CD4-positive, CD25-positive, alpha-beta regulatory T cell (primary cell): Measurements from ENCODE around the gene LRRC72. TPM values are rescaled to one million over a fixed set of nuclear protein-coding genes. Genes with fewer than 3 reads are reported as not detected.

ENCODE experiments used
- ATAC-seq, 2 donors: fragments of 150-1000 bp; cut with Tn5 transposase; one replicate each; pipeline ENCODE4 v1.10.0; 2021; ENCODE audit warnings: low read depth in 2 of 2, moderate number of reproducible peaks in 2 of 2, moderate library complexity in 1 of 2
- DNase-seq, 3 donors: peaks; one replicate each; pipeline versions ENCODE4 v3.0.0 to v3.0.0-alpha.2; 2012 to 2022; ENCODE audit warnings: mixed read lengths in 1 of 3
- H3K27ac ChIP-seq: one replicate; pipeline ENCODE4 v1.7.0; 2013; ENCODE audit warnings: mild to moderate bottlenecking, low read length; ENCODE audit not compliant: insufficient read depth, poor library complexity, severe bottlenecking
- H3K27me3 ChIP-seq: one replicate; pipeline ENCODE4 v1.7.0; 2013; ENCODE audit warnings: low read length; ENCODE audit not compliant: control insufficient read depth, insufficient read depth
- H3K36me3 ChIP-seq: one replicate; pipeline ENCODE4 v1.7.0; 2013; ENCODE audit warnings: mild to moderate bottlenecking, low read length, moderate library complexity; ENCODE audit not compliant: control insufficient read depth, insufficient read depth
- H3K4me1 ChIP-seq: 2 replicates; pipeline ENCODE4 v1.7.0; 2013; ENCODE audit warnings: mild to moderate bottlenecking, low read length; ENCODE audit not compliant: insufficient read depth, control insufficient read depth, poor library complexity, severe bottlenecking
- H3K4me3 ChIP-seq: one replicate; pipeline ENCODE4 v1.7.0; 2013; ENCODE audit warnings: low read depth, mild to moderate bottlenecking, low read length, moderate library complexity
- H3K9me3 ChIP-seq, 2 experiments: 1 replicate in 1 of 2; 2 replicates in 1 of 2; pipeline ENCODE4 v1.7.0; 2013; ENCODE audit warnings: low read length in 2 of 2, mild to moderate bottlenecking in 1 of 2, moderate library complexity in 1 of 2; ENCODE audit not compliant: control insufficient read depth in 2 of 2
- H3K27ac Mint-ChIP-seq, 3 donors: one replicate each; pipeline ENCODE4 v1.8.0; 2020 to 2022; ENCODE audit warnings: mild to moderate bottlenecking in 3 of 3, mixed read lengths in 3 of 3, moderate library complexity in 2 of 3
- H3K27me3 Mint-ChIP-seq: one replicate; pipeline ENCODE4 v1.8.0; 2022; ENCODE audit warnings: mild to moderate bottlenecking, mixed read lengths
- H3K36me3 Mint-ChIP-seq: one replicate; pipeline ENCODE4 v1.8.0; 2020; ENCODE audit warnings: mixed read lengths
- H3K4me1 Mint-ChIP-seq, 4 donors: one replicate each; pipeline ENCODE4 v1.8.0; 2020 to 2022; ENCODE audit warnings: mixed read lengths in 4 of 4, mild to moderate bottlenecking in 1 of 4
- H3K4me3 Mint-ChIP-seq, 4 donors: one replicate each; pipeline ENCODE4 v1.8.0; 2020 to 2022; ENCODE audit warnings: mild to moderate bottlenecking in 4 of 4, mixed read lengths in 4 of 4, moderate library complexity in 3 of 4
- H3K9me3 Mint-ChIP-seq, 7 donors: one replicate each; pipeline ENCODE4 v1.8.0; 2020 to 2022; ENCODE audit warnings: mixed read lengths in 7 of 7, mild to moderate bottlenecking in 3 of 7, moderate library complexity in 2 of 7
- polyA plus RNA-seq, 4 donors: library from polyadenylated mRNA; unstranded; fragments of 300-500 nt; fragmentation: Illumina TruSeq; gene quantifications; one replicate each; pipeline ENCODE4 v1.2.3, GENCODE V29; 2021
- total RNA-seq: library from RNA; stranded (reverse); gene quantifications from one replicate; pipeline ENCODE4 v1.2.3, GENCODE V29; 2022

Gene LRRC72
- total and polyA plus RNA-seq, 5 donors from 2014 or later = not detected

DNA sequence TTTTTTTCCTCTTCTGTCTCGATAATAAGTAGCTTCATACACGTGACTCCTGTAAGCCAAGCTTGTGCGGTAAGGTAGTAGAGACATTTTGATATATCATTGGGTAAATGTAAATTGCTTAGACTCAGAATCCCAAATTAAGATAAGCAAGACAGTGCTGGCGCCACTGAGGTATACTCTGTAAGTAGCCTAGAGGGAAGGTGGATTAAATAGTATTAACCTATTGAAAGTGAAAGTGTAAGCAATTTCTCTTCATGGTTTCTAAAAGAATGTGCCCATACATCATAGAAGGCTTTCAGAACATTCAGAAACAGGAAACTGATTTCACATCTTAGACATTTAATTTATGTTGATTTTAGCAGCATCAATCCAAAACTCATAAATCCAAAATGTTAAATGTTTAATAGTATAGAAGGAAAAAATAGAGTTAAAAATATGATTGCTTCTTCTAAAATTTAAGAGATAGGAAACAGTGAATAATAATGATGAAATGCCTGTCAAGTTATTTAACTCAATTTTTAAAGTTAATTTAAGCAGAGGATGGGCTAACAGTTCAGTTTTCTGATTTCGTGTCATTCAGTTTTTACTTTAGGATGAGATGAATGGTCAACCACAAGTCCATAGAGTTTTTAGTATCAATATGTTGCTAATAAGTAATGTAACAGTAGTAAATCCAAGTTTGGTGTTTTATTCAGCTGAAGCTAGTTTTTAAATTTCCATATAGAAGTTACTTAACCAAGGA, 36.8 kb downstream of the LRRC72 start:
- Histone ChIP-seq H3K36me3 (no peaks in the 10 kb centered on the region), H3K27me3 (peaks cover 6% of the 10 kb centered on the region), H3K4me3 (peak overlapping the region; percentile 73), H3K4me1 (peaks cover 4% of the 10 kb centered on the region), H3K9me3 (no peaks in the 10 kb centered on the region), H3K27ac (no peak overlapping the region)
- Mint-ChIP-seq H3K27me3 (peaks cover 19% of the 10 kb centered on the region), H3K4me3 (peak overlapping the region in 2 of 4 donors; percentile 69 to 84), H3K9me3 (no peaks in the 10 kb centered on the region), H3K27ac (peak overlapping the region; percentile 42 to 76 (median 53)), H3K36me3 (no peaks in the 10 kb centered on the region), H3K4me1 (peaks cover 3 to 24% (median 8%) of the 10 kb centered on the region in 4 donors)
- peak; percentile 31 to 45 for ATAC-seq
- DNase-seq = peak in 2 of 3 donors; percentile 6 to 50

DNA sequence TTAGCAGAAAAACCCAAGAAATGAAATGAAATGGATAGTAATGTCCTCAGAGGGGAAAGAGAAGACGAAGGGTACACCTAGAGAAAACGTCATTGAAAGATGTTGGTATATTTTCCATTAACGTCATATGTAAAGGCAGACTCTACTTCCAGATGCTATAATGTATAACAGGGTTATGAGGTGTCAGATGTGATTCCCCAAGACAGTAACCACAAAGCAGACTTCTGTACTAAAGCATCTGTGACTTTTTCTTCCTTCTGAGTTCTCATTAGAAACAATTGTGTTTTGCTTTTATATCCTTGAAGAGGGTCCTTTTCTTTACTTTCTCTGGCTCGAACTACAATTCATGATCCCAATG, 37.4 kb downstream of the LRRC72 start:
- peak overlapping the region in 2 of 4 donors; percentile 4 to 84 for H3K4me3 Mint-ChIP-seq

DNA sequence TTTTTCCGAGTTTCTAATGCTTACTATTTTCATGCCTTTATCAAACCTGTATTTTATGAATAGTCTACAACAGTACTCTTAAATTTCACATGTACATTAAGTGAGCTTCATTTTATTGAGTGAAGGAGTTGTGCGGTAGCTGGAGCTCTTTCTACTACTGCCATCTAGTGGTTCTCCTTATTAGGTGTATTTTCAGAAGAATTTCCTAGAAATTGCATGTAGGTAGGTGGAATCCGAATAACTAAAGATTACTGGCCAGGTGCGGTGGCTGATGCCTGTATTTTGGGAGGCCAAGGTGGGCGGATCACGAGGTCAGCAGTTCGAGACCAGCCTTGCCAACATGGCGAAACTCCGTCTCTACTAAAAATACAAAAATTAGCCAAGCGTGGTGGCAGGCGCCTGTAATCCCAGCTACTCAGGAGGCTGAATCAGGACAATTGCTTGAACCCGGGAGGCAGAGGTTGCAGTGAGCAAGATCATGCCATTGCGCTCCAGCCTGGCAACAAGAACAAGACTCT, 38.3 kb downstream of the LRRC72 start:
- Histone ChIP-seq H3K9me3 (no peaks in the 10 kb centered on the region), H3K27ac (no peak overlapping the region), H3K4me3 (no peak overlapping the region), H3K27me3 (peaks cover 6% of the 10 kb centered on the region), H3K4me1 (peaks cover 4% of the 10 kb centered on the region), H3K36me3 (no peaks in the 10 kb centered on the region)
- peak in 2 of 3 donors; percentile 47 to 68 for DNase-seq
- Mint-ChIP-seq H3K4me1 (peaks cover 3 to 24% (median 8%) of the 10 kb centered on the region in 4 donors), H3K36me3 (no peaks in the 10 kb centered on the region), H3K4me3 (peak overlapping the region in 1 of 4 donors; percentile 56), H3K9me3 (no peaks in the 10 kb centered on the region), H3K27ac (no peak overlapping the region), H3K27me3 (peaks cover 27% of the 10 kb centered on the region)
- ATAC-seq = peak; percentile 31 to 34

More for the DNA sequence above, 37.4 kb downstream of the LRRC72 start:
- Histone ChIP-seq H3K9me3 (no peaks in the 10 kb centered on the region), H3K4me1 (peaks cover 4% of the 10 kb centered on the region), H3K4me3 (no peak overlapping the region), H3K27ac (no peak overlapping the region), H3K36me3 (no peaks in the 10 kb centered on the region), H3K27me3 (peaks cover 6% of the 10 kb centered on the region)
- Mint-ChIP-seq H3K9me3 (no peaks in the 10 kb centered on the region), H3K27me3 (peaks cover 21% of the 10 kb centered on the region), H3K4me1 (peaks cover 3 to 24% (median 8%) of the 10 kb centered on the region in 4 donors), H3K27ac (peak overlapping the region in 1 of 3 donors; percentile 21), H3K36me3 (no peaks in the 10 kb centered on the region)
- no peak for DNase-seq
- ATAC-seq = no peak

DNA sequence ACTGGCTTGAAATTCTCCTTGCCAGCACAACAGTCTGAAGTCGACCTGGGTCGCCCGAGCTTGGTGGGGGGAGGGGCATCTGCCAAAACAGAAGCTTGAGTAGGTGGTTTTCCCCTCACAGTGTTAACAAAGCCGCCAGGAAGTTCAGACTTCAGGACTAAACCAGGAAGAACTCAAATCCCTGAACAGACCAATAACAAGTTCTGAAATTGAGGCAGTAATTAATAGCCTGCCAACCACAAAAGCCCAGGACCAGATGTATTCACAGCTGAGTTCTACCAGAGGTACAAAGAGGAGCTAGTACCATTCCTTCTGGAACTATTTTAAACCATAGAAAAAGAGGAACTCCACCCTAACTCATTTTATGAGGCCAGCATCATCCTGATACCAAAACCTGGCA, 45.3 kb downstream of the LRRC72 start:
- H3K27ac ChIP-seq = no peak overlapping the region
- no peaks in the 10 kb centered on the region for H3K4me1 Mint-ChIP-seq
- no peak for DNase-seq
- H3K4me1 ChIP-seq = no peaks in the 10 kb centered on the region
- H3K4me3 ChIP-seq = no peak overlapping the region
- no peaks in the 10 kb centered on the region for H3K36me3 Mint-ChIP-seq
- no peaks in the 10 kb centered on the region for H3K36me3 ChIP-seq
- peaks cover 0 to 2% (median 0%) of the 10 kb centered on the region in 7 donors for H3K9me3 Mint-ChIP-seq
- peaks cover 18% of the 10 kb centered on the region for H3K27me3 Mint-ChIP-seq
- no peak overlapping the region for H3K4me3 Mint-ChIP-seq
- peaks cover 4% of the 10 kb centered on the region for H3K27me3 ChIP-seq
- no peaks in the 10 kb centered on the region for H3K9me3 ChIP-seq
- H3K27ac Mint-ChIP-seq = no peak overlapping the region
- ATAC-seq = no peak

DNA sequence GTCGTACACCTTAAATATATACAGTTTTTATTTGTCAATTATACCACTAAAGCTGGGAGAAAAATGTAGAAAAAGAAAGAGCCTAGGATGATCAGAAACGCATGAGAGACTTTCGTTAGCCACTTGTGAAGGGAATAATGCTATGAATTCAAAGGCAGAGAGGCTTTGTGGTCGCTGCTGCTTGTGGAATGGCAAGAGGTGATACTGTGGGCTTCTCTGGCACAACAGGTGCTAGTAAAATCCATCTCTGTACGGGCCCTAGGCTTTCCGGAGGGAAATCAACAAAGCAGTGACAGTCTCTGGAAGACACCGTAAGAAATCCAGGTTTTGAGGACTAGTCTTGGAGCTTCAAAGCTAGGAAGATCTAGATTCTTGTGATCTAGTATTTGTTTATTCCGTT, 52.6 kb downstream of the LRRC72 start:
- Histone ChIP-seq H3K27ac (no peak overlapping the region), H3K27me3 (peaks cover 7% of the 10 kb centered on the region), H3K9me3 (no peaks in the 10 kb centered on the region), H3K4me1 (no peaks in the 10 kb centered on the region), H3K36me3 (no peaks in the 10 kb centered on the region), H3K4me3 (no peak overlapping the region)
- Mint-ChIP-seq H3K4me1 (no peaks in the 10 kb centered on the region), H3K9me3 (no peaks in the 10 kb centered on the region), H3K36me3 (no peaks in the 10 kb centered on the region), H3K27ac (no peak overlapping the region), H3K27me3 (peaks cover 10% of the 10 kb centered on the region), H3K4me3 (no peak overlapping the region)
- ATAC-seq = no peak
- no peak for DNase-seq

DNA sequence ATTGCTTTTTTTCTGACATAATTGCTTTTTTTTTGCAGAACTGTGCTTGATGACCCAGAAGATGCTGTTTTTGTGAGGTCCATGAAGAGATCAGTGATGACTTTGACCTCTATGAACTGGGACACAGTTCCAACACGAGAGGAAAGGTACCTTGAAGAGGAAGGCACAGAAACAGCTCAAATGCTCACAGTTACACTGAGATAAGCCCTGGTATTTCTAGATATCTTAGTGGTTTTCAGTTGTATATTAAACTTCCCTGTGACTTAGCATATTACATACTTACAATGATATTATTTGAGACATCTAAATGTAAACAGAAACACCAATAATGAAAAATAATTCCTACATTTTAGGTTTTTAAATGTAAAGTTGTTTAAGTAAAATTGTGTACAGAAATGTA, 54.7 kb downstream of the LRRC72 start:
- H3K27ac ChIP-seq = no peak overlapping the region
- Mint-ChIP-seq H3K4me1 (no peaks in the 10 kb centered on the region), H3K36me3 (no peaks in the 10 kb centered on the region), H3K4me3 (no peak overlapping the region), H3K27me3 (peaks cover 14% of the 10 kb centered on the region), H3K9me3 (peaks cover 0 to 3% (median 0%) of the 10 kb centered on the region in 7 donors), H3K27ac (no peak overlapping the region)
- DNase-seq (no peak), ATAC-seq (no peak)
- peaks cover 7% of the 10 kb centered on the region for H3K27me3 ChIP-seq
- H3K9me3 ChIP-seq = no peaks in the 10 kb centered on the region
- H3K36me3 ChIP-seq = no peaks in the 10 kb centered on the region
- no peaks in the 10 kb centered on the region for H3K4me1 ChIP-seq
- H3K4me3 ChIP-seq = no peak overlapping the region

DNA sequence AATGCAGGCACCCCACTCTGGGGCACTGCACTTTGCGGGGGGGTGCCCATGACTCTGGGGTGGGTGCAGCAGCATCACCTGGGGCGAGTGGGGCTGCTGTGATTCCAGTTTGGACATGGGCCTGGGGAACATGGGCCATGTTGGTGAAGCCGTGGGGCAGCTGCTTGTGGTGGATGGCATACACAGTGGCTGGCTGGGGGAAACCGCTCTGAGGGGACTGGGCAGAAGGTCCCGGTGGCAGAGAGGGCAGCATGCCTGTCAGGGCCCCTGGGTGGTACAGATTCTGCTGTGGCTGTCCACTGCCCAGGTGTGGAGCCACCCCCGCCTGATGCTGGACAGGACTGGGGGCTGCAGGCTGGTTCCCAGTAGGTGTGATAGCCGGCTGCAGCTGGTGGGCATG, 57.2 kb downstream of the LRRC72 start:
- no peak overlapping the region for H3K4me3 ChIP-seq
- H3K36me3 ChIP-seq = no peaks in the 10 kb centered on the region
- no peak overlapping the region for H3K27ac ChIP-seq
- DNase-seq = no peak
- no peaks in the 10 kb centered on the region for H3K9me3 ChIP-seq
- H3K27me3 ChIP-seq = peaks cover 3% of the 10 kb centered on the region
- H3K4me3 Mint-ChIP-seq = no peak overlapping the region
- no peaks in the 10 kb centered on the region for H3K4me1 ChIP-seq
- peaks cover 0 to 3% (median 0%) of the 10 kb centered on the region in 7 donors for H3K9me3 Mint-ChIP-seq
- H3K36me3 Mint-ChIP-seq = no peaks in the 10 kb centered on the region
- no peak for ATAC-seq
- H3K27ac Mint-ChIP-seq = no peak overlapping the region
- no peaks in the 10 kb centered on the region for H3K4me1 Mint-ChIP-seq
- H3K27me3 Mint-ChIP-seq = peaks cover 14% of the 10 kb centered on the region

DNA sequence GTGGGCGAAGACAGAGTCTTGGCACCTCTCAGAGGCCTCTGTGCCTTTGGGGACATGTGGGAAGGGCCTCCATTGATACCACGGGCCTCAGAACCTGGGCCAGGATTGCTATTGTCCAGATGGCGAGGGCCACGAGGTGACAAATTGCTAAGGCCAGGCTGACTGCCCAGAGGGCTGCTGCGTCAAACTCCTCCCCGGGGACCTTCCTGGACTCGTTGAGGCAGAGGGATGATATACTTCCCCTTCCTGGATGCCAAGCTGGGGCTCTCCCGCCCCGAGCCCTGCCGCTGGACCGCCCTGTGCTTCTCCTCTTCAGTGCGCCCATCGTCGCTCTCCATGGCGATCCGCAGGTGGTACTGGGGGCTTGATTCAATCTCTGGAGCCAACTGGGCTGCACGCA, 58.9 kb downstream of the LRRC72 start:
- no peak overlapping the region for H3K4me3 Mint-ChIP-seq
- no peaks in the 10 kb centered on the region for H3K36me3 Mint-ChIP-seq
- Histone ChIP-seq H3K36me3 (no peaks in the 10 kb centered on the region), H3K4me1 (no peaks in the 10 kb centered on the region), H3K4me3 (no peak overlapping the region), H3K27me3 (peaks cover 1% of the 10 kb centered on the region), H3K9me3 (no peaks in the 10 kb centered on the region), H3K27ac (no peak overlapping the region)
- no peaks in the 10 kb centered on the region for H3K4me1 Mint-ChIP-seq
- H3K27me3 Mint-ChIP-seq = peaks cover 8% of the 10 kb centered on the region
- no peak overlapping the region for H3K27ac Mint-ChIP-seq
- DNase-seq (no peak), ATAC-seq (no peak)
- peaks cover 0 to 3% (median 0%) of the 10 kb centered on the region in 7 donors for H3K9me3 Mint-ChIP-seq
